Glomerular visceral epithelial cell (primary cell): ENCODE measurements around the gene CYP8B1.
A peak's percentile ranks its signal among the peaks of the same experiment; 100 is the strongest.

Source experiments
- DNase-seq: peaks from one replicate; pipeline ENCODE4 v3.0.0-alpha.2; 2016; ENCODE audit errors: extremely low spot score

Gene CYP8B1

DNA sequence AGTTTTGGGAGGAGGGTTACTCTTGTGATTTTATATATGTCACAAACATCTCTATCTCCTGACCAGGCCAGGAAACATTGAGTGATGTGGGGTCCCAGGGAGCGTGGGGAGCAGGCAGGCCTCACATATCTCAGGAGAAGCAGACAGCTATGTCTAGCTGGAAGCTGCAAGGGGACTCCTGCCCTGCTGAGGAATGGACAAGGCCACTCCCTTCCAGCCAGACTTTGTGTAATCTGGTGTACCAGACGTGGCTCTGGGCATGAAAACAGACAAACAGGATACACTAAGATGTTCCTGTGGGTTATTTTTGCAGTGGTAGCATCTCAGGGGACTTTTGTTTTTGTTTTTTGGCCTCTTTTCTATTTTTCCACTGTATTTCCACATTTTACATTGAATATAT, 23.2 kb downstream of the CYP8B1 start:
- no peak for DNase-seq

DNA sequence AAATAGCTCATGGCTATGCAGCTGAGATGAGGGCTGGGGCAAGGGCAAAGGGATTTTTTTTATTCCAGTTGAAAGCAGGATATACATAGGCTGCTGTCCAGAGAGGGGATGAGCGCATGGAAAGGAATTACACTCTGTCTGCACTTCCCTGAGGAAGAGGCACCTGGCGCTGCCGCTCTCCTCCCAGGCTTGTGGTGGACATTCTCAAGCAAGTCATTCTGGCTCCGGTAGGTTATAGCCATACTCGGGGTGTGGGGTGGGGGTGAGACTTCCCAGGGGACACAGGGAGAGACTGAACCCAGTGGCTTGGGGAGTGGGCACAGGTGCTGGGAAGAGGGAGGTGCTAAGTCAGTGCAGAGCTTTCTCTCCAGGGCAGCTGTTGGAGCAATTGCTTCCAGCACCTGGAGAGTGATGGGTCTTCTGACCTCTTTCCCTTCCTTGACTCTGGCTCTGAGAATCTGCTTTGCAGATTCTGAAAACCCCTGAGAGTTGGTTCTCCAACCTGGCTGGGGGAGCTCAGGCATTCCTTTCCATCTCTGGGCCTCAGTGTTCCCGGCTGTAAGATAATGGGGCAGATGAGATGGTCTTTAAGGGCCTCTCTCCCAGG, 24.3 kb downstream of the CYP8B1 start:
- peak; percentile 16 for DNase-seq

DNA sequence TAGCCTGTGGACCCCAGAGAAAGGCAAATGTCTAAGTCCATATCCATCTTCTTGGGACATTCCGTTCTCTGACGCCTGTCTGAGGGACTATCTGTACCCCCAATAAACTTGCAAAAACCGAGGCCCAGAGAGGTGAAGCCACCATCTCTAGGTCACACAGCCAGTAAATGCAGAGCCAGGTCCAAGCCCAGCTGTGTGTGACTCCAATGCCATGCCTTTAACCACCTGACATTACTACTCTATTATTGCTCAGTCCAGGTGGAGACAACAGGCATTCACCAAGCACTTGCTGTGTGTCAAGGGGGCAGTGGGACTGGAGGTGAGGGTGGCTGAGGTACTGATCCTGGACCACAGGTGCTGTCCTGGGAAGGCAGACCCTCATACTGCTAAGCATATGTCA, 25.4 kb downstream of the CYP8B1 start:
- DNase-seq, result no peak

DNA sequence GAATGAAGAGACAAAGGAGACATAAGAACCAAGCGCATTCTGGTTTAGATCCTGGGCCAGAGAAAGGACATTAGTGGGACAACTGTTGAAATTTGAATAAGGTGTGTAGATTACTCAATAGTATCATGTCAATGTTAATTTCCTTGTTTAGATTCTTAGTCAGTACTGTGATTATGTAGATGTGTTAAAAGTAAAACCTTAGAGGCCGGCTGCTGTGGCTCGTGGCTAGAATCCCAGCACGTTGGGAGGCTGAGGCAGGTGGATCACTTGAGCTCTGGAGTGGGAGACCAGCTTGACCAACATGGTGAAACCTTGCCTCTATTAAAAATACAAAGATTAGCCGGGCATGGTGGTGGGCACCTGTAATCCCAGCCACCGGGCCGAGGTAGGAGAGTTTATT, 26.7 kb downstream of the CYP8B1 start:
- DNase-seq, result no peak

DNA sequence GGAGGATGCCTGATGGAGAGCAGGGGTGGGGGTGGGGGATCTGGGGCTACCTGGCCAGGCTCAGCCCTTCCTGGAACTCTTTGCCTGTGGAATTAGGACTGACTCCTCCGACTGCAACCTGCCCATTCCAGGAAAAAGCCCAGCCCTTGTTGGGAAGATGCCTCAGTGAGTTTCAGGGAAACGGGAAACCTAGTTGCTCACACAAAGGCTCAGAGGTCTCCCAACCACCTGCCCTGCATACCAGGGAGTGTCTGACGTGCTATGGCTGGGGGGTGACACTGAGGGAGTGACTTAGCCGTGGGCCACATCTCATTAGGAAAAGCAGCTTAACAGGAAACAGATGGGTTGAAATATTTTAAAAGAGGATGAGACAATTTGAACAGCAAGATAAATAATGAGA, 27.9 kb downstream of the CYP8B1 start:
- no peak for DNase-seq

DNA sequence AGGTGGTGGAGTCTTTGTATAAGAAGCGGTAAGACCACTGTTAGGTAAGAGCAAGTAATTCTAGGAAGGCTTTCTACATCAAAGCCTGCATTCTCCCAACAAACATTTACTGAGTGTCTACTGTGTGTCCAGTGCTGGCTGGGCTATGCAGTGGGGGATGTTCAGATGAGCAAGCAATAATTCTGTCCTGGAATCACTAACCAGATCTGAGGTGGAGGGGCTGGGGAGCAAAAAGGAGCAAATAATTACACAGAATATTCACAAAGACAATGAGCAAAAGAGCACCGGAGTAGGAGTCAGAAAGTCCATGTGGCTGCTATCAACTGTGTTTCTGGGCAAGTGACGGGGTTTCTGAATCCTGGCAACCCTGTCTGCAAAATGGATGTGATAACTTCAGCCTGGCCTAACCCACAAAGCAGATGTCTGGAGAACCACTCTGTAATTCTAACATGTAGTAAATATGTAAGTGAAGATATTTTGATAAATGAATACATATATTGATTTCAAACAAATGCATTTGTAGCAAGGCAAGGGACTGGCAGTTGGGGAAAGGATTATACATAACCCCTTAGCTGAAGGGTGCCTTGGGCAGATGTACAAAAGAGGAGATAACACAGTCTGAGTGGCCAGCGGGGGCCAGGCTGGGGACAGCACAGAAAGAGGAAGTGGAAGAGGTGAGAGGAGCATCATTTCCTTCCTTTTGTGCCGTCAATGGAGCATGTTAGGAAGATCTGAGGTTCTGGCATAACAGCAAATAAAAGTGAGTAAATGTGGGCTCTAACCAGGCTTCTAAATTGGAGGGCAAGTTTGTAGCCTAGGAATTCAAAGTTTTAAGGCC, 28.8 kb downstream of the CYP8B1 start:
- no peak for DNase-seq

DNA sequence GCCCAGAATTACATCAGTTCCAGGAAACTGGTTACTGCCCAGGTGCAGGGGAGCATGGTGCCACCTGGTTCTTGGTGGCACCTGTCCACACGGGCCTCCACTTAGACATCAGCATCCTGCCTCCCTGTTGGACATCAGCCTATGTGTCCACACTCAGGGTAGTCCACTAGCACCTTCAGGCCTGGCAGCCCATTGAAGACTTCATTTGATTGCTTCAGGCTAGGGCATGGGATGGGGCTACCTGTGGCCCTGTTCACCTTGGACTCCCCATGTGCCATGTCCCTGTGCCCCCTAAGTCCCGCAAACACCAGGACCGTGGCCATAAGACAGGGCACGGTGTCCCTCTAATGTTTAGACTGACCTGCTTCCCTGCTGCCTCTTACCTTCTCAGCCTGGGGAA, 30.9 kb downstream of the CYP8B1 start:
- DNase-seq, result no peak

DNA sequence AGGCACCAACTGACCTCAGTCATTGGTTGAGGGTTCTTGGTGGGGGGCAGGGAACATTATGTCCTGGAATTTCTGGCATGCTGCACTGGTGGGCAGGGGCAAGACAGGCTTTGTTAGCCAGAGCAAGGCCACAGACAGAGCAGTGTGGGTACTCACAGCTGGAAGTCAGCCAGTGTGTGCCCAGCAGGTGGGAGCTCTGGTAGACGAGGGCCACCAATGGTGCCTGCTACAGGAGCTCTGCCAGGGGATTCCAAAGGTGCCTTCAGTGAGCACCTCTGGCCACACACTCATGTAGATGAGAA, 31.3 kb downstream of the CYP8B1 start:
- no peak for DNase-seq

DNA sequence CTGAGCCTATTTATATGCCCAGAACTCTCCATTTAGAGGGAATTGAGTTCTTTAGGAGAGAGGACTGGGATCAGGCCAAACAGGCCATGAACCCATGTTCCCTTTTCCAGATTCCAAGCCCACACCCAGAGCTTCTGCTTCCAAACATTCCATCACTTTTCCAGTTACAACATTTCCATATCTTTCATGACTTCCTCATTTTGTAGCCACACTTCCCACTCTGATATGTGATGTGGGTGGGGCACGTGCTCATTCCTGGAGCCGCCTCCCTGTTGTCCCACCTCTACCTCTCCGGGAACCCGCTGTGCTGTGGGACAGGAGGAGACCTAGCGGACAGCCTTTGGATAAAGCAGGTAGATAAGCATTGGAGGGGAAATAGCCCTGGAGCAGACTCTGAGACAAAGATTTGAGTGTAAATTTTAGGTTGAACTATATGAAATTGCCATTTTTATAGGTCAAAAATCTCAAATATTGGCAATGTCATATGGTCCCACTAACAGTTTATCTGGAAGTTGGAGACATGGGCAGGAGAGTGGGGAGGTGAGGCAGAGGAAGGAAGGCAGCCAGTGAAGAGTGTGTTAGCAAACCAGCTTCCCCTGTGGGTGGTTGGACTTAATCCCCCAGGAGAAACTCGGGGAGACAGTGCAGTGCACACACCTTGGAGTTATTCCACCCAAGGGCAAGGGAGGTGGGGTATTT, 31.8 kb downstream of the CYP8B1 start:
- no peak for DNase-seq

DNA sequence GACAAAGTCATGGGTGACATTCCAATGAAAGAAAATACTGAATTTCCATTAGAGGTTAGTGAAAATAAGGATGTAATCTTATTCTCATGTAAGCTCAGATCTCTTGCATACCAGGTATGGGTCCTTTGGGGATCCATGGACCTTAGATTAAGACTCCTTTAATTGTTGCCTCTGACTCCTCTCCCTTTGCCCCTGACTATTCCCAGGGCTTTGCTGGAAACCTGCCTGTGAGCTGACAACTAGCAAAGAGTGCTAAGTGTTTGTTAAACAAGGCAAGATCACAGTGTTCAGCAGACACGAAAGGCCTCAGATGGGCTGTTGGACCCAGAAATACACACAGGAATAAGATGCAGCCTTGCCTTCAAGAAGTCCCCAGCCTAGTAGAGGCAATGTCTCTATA, 34.3 kb downstream of the CYP8B1 start:
- no peak for DNase-seq

DNA sequence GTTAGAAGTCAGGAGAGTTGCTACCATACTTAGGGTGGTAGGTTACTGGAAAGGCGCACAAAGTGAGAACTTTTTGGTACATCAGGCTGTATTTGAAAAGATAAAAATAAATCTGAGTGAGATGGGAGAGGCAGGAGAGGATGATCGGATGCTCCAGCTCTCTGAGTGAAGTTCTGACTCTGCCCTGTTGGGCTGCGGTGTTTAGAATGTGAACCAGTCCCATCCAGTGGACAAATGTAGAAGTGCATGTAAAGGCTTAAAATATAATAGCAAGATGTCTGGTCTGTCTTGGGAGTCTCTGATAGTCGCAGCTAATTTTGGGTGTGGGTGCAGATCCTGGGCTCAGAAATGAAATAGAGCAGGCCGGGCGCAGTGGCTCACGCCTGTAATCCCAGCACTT, 36.1 kb downstream of the CYP8B1 start:
- peak; percentile 56 for DNase-seq

DNA sequence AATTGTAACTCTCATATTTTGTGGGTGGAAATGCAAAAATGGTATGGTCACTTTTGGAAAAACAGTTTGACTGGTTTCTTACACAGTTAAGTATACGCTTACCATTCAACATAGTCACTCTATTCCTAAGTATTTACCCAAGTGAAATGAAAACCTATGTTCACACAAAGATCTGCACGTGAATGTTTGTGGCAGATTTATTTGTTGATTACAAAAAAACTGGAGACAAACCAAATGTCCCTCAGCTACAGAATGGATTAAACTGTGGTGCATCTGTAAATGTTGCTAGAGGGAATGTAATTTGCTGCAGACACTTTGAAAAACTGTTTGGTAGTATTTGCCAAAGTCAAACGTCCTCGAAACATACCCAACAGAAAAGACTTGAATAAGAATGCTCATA, 37.1 kb downstream of the CYP8B1 start:
- DNase-seq, result no peak

DNA sequence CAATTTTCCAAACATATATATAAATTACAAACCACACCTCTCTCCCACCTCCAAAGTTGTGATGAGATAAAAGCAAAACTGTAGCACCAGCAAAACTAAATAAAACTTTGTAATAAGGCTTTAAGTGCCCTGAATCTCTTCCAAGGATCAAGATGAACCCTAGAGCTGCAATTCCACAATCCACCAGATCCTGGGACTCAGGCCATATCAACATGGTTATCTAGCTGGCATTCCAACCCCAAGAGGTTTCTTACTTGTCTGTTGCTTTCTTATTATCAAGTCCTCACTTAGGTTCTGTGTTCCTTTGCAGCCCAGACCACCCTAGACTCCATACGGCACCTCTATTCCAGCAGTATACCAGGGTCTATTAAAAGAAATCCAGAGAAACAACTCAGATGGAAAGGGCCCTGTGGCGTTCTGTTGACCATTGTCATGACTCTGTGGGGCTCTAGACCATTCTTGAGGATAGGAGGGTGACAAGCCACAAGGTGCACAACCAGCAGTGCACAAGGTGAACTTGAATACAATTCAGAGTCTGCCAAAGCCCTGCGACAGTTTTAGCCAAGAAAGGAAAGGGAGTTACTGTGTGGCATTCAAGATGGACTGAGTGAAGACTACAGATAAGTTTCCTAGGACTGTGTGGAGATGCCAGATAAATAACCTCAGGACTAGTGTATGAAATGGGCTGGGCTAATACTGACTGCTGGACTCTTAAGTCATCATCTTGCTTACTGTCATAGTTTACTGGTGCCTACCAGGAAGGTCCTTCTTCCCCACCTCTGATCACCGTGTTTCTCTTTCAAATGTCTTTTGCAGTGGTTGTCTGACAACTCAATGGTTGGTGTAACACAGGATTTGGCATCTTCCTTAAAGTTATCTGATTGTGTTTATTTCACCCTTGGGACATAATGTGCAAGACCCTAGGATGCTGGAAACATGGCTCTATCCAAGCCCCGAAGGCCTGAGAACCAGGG, 39.2 kb downstream of the CYP8B1 start:
- no peak for DNase-seq

DNA sequence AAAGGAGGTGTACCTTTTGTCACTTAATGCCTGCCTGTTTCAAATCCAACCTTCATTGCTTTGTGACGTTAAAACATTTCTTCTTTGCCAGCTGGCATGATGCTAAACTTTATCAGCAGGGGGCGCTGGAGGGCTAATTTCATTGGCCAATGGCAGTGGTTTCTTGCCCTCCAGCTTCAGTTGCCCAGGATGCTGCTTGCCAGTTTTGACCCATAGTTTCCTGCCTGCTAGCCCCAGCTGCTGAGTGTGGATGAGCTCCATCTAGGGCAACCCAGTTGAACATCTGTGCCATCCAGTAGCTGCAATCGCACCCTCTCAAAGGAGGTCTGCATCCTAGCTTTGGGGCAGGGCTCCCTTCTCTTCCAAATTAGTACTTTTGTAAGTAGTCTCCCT, 44.4 kb downstream of the CYP8B1 start:
- DNase-seq, result peak; percentile 65

DNA sequence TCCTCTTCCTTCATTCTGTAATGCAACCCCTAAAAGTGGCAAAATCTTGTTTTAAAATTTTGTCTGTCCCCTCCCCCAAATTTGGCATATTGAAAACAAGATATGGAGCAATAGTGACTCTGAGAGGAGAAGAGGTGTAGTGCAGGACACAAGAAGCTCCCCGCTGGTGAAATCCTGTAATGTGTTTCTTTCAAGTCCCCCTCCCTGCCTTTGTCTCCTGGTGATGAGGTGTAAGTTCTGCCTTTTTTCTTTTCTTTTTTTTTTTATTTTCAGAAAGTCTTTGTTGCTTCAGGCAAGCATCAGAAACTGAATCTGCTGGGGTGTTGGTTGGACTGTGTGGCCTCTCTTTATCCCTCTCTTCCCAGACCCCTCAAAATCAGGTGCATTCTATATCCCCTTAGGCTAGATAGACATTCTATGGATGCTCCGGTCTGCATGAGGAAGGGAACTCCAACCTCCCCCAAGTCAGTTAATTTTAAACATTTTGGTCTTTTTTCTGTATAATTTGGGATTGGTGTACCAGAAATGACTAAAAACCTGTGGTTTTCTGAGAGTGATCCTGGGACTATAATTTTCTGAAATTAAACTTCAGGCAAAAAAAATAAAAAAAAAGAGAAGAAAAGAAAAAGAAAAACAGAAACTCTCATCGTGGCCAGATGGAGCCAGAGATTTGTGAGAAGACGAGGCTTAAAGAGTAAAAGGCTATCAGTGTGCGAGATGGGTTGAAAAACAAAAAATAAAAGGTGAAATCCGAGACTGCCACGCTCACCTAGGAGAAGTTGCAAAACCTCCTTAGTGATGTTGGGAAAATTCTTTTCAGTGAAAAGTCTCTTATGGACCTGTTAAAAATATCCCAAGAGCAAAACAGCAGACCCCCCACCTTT, 45.0 kb downstream of the CYP8B1 start:
- no peak for DNase-seq

DNA sequence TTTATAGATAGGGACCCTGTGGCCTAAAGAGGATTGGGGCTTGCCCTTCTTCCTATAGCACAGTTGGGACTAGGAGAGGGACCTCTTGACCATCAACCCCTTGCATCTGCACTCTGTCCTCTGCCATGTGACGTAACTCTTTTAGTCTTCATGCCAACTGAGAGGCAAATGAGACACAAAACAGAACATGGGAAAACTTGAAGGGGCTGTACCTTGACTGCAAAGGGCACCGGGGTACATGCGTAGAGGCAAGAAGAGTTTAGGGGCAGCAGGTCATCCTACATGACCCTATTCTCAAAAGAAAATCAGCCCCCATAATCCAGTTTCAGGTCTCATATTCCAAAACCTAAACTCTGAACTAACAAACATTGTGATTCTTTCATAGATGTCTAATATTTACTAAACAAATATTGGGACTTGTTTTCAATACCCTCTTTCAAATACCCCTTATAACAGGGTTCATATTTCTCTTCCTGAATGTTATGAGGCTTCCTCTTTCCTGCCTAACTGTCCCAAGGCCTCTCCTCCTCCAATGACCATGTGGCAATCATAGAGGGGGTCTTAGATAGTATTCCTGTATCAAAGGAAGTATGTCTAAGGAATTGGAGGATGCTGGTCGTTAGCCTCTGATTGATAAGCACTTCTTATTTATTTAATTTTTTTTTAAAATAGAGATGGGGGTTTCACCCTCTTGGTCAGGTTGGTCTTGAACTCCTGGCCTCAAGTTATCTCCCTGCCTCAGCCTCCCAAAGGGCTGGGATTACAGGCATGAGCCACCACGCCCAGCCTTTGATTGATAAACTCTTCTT, 45.8 kb downstream of the CYP8B1 start:
- DNase-seq, result no peak

DNA sequence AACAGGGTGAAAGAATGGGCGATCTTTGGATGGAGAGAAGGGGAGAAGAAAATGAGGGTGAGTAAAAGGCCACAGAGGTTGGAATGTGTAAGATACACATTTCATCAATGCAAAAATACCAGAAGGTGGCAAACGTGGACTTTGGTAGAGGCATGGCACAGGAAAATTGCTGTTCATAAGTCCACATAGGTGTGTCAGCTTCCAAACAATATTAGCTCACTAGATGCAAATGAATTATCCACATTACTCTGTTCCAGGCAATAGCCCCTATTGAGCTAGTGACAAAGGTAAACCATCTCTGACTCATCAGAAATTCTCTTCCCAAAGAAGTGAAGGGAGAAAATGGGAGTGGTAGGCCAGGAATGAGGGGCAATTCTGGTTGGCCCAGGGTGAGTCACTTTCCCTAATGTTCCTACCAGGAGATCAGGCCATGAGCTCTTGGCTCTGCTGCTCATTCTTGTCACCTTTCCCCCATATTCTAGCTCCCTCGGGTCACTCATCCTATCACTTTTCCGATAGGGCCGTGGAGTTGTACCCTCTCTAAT, 46.5 kb downstream of the CYP8B1 start:
- no peak for DNase-seq

DNA sequence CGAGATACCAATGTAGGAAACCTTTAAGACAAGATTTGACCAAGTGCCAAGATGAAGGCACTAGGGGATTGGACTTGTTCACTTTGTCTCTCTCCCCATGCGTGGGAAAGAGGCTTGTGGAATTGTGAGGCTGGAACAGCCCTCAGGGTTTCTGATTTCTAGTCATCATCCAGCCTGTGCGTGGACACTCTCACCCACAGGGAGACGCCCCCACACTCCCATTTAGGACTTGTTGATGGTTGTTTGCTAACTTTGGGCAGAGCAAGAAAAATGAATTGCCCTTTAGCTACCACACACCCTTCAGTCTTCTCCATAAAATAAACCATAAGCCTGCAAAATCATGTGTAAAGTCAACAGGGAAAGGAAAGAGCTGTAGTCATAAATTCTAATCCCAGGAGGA, 48.0 kb downstream of the CYP8B1 start:
- no peak for DNase-seq

DNA sequence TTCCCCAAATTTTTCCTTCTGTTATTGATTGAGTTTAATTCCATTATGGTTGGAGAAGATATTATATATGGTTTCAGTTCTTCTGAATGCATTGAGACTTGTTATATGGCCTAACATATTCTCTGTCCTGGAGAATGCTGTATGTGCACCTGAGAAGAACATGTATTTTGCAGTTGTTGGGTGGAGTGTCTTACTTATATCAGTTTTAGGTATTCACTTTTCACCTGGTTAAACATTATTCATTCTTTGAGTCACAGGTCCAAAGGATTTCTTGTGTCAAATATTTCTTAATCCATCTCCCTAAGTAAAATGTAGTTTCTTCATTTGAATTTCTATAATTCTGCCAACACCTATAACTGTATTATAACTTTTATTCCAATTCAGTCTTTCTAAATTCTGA, 48.7 kb downstream of the CYP8B1 start:
- no peak for DNase-seq

DNA sequence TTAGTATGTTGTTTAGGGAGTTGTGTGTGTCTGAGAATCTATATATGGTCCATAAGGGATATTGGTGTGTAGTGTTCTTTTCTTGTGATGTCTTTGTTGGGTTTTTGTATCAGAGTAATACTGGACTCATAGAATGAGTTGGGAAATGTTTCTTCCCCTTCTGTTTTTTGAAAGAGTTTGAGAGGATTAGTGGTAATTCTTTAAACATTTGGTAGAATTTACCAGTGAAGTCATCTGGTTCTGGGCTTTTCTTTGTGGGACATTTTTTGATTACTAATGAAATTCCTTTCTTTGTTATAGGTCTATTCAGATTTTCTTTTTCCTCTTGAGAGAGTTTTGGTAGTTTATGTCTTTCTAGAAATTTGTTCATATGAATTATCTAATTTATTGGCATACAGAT, 49.5 kb downstream of the CYP8B1 start:
- DNase-seq, result no peak
